ENCODE measurements around the gene UFC1. TPM values are rescaled to one million over a fixed set of nuclear protein-coding genes. Genes with fewer than 3 reads are reported as not detected.

Gene UFC1
- total and polyA plus RNA-seq, 12 donors = 43.0 to 142 (median 74.9) TPM

DNA sequence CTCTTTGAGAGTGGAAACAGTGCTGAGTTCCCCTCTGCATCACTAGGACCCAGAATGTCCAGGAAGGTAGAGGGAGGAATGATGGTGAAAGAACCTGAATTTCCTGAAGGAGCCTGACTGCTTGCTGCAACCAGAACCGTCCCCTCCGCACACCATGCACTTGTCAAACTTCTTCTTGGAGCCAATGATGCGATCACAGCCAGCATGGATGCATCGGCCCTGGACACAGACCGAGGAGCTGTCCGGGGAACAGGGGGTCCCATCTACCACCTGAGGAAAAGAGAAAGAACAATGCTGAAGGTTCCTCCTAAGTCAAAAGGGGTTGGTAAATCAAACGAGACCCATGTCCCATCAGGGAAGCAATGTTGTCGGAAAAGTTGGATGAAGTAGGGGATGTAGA is 38.2 kb downstream of the UFC1 start:
- Histone ChIP-seq H3K9me3 (no peaks in the 10 kb centered on the region), H3K27me3 (no peaks in the 10 kb centered on the region), H3K27ac (peak overlapping the region in 1 of 10 donors; percentile 100), H3K4me3 (no peak overlapping the region), H3K36me3 (peaks cover 0 to 77% (median 0%) of the 10 kb centered on the region in 9 donors), H3K4me1 (peaks cover 1 to 77% (median 42%) of the 10 kb centered on the region in 9 donors)
- intact Hi-C loops (cut with DNase I) = loop anchor here in 6 of 10 donors (2.0 to 10.0 kb wide), 4 partner anchors 17 to 195 kb away; partner anchors contain the start of gene TOMM40L (in 1 of the 6)
- TF ChIP-seq, protein P1, sequence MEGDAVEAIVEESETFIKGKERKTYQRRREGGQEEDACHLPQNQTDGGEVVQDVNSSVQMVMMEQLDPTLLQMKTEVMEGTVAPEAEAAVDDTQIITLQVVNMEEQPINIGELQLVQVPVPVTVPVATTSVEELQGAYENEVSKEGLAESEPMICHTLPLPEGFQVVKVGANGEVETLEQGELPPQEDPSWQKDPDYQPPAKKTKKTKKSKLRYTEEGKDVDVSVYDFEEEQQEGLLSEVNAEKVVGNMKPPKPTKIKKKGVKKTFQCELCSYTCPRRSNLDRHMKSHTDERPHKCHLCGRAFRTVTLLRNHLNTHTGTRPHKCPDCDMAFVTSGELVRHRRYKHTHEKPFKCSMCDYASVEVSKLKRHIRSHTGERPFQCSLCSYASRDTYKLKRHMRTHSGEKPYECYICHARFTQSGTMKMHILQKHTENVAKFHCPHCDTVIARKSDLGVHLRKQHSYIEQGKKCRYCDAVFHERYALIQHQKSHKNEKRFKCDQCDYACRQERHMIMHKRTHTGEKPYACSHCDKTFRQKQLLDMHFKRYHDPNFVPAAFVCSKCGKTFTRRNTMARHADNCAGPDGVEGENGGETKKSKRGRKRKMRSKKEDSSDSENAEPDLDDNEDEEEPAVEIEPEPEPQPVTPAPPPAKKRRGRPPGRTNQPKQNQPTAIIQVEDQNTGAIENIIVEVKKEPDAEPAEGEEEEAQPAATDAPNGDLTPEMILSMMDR (IDR thresholded peaks at IDR 0.05) = no peak
- DNase-seq (no peak), ATAC-seq (no peak)
- 70 to 76% methylated on average over 8 of the region's 8 CpGs for WGBS, 2 donors

DNA sequence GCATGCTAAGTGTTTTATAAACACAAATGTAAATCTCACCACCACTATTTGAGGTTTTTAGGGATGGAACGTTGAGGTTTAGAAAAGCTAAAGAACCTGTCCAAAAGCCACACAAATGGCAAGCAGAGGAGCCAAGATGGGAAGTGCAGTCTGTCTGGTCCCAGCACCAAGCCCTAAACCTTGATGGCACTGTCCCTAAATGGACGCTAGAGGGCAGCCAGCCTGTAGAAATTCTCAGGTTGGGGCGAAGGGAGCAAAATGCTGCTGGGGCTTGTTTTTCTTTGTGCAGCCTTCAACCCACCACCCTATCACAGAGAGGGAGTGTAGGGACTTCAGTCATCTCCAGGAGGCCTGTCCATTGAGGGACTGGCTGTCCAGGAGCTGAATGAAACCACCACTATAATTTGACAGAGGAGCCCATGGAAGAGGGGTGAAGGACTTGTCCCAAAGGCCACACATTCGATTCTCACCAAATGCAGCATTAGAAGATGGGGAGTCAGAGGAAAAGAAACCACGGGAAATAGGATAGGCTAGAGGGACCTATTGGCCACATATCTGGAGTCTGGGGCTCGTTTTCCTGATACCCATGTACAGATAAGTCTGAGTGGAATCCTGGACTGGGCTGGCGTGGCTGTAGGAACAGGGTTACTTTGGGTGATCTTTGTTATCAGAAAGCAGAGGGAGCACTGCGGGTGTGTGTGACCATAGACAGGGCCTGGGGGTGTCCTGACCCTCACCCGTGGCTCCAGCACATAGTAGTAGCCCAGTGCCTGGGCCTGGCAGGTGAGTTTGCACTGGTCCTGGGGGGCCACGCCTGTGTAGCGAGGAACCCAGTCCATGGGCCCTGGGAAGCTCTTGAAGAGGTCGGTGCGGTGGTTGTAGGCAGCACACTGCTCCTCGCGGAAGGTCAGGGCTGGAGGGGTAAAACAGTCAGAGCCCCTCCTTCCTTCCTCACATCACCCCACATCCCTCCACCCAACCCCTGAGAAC is 39.0 kb downstream of the UFC1 start:
- peak overlapping the region in 5 of 10 donors; percentile 17 to 100 (median 41) for H3K27ac ChIP-seq
- intact Hi-C loops (cut with DNase I) = loop anchor here in 6 of 10 donors (2.0 to 10.0 kb wide), 4 partner anchors 16 to 195 kb away; partner anchors contain the start of gene TOMM40L (in 1 of the 6)
- TF ChIP-seq, protein P1 (IDR thresholded peaks at IDR 0.05) = peak; percentile 78 to 92 (median 89)
- H3K27me3 ChIP-seq = no peaks in the 10 kb centered on the region
- H3K4me3 ChIP-seq = peak overlapping the region in 2 of 10 donors; percentile 0 to 67
- peak in 1 of 2 donors; percentile 78 for DNase-seq
- peak; percentile 17 to 71 (median 60) for ATAC-seq
- H3K4me1 ChIP-seq = peaks cover 8 to 71% (median 49%) of the 10 kb centered on the region in 9 donors
- peaks cover 0 to 77% (median 0%) of the 10 kb centered on the region in 9 donors for H3K36me3 ChIP-seq
- H3K9me3 ChIP-seq = no peaks in the 10 kb centered on the region
- WGBS, 2 donors = 49 to 54% methylated on average over 15 of the region's 15 CpGs

DNA sequence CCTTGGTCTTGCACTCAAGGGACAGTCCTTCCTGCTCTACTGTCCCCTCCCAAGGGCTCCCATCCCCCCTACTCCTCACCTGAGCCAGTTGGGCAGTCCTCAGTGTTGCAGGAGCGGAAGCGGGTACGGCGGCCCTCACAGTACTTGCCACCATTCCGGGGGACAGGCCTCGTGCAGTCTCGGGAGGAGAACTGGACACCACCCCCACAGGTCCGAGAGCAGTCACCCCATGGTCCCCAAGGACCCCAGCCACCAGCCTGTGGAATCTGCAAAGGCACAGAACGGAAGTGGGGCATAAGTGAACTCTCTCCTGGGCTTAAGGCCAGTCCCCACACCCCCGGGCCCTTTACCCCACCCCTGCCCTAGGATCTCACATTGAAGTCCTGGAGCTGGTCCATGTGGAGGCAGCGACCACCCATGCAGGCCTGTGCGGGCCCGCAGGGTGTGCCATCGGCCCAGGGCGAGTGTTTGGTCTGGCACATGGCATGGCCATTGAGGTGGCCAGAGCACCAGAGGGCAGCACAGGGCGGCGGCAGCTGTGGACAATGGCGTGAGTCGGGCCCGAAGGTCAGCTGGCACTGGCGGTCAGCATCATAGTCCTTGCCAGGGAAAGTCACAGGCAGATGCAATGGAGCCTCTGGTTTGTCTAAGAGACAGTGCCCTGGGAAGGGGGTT is 39.9 kb downstream of the UFC1 start:
- TF ChIP-seq, protein P1 (IDR thresholded peaks at IDR 0.05) = peak in 2 of 9 donors; percentile 12 to 21
- DNase-seq (no peak), ATAC-seq (peak in 2 of 8 donors; percentile 4 to 10)
- WGBS, 2 donors = 76 to 79% methylated on average over 21 of the region's 21 CpGs
- no peaks in the 10 kb centered on the region for H3K9me3 ChIP-seq
- peak overlapping the region in 7 of 10 donors; percentile 5 to 67 (median 22) for H3K4me3 ChIP-seq
- intact Hi-C loops (cut with DNase I) = loop anchor here in 6 of 10 donors (2.0 to 10.0 kb wide), 4 partner anchors 15 to 194 kb away; partner anchors contain the start of gene TOMM40L (in 1 of the 6)
- H3K27ac ChIP-seq = peak overlapping the region in 6 of 10 donors; percentile 17 to 100 (median 41)
- H3K36me3 ChIP-seq = peaks cover 0 to 77% (median 0%) of the 10 kb centered on the region in 9 donors
- H3K4me1 ChIP-seq = peaks cover 16 to 73% (median 58%) of the 10 kb centered on the region in 9 donors
- no peaks in the 10 kb centered on the region for H3K27me3 ChIP-seq
